Fibroblast of lung (primary cell): ENCODE results near the gene TRAF4. TPM values are rescaled to one million over a fixed set of nuclear protein-coding genes. Genes with fewer than 3 reads are reported as not detected.

Source experiments
- DNase-seq, 2 donors: peaks; one replicate each; pipeline versions ENCODE4 v3.0.0 to v3.0.0-alpha.2; 2010; ENCODE audit warnings: low read depth in 2 of 2
- H2AFZ ChIP-seq: 2 replicates; pipeline ENCODE4 v1.5.1; 2012; ENCODE audit warnings: low read length, control low read depth, inconsistent platforms
- H3K27ac ChIP-seq: 2 replicates; pipeline ENCODE4 v1.5.1; 2011; ENCODE audit warnings: low read length, control low read depth; ENCODE audit not compliant: insufficient read depth
- H3K27me3 ChIP-seq: 2 replicates; pipeline ENCODE4 v1.5.1; 2011; ENCODE audit warnings: mild to moderate bottlenecking, low read length; ENCODE audit not compliant: control insufficient read depth, insufficient read depth
- H3K36me3 ChIP-seq: 2 replicates; pipeline ENCODE4 v1.5.1; 2011; ENCODE audit warnings: low read length; ENCODE audit not compliant: control insufficient read depth, insufficient read depth
- H3K4me1 ChIP-seq: 2 replicates; pipeline ENCODE4 v1.5.1; 2011; ENCODE audit warnings: low read length; ENCODE audit not compliant: control insufficient read depth, insufficient read depth; ENCODE audit errors: extremely low read depth
- H3K4me2 ChIP-seq: 2 replicates; pipeline ENCODE4 v1.5.1; 2011; ENCODE audit warnings: low read length, control low read depth; ENCODE audit not compliant: insufficient read depth; ENCODE audit errors: extremely low read depth
- H3K4me3 ChIP-seq, 4 experiments: fragments of 200-600 bp in 1 of 4; sonication (generic) in 1 of 4; replicated peaks in 1 of 4; 2 replicates each; pipeline ENCODE4 v1.5.1; 2011 to 2016; ENCODE audit warnings: low read length in 4 of 4, low read depth in 3 of 4, mild to moderate bottlenecking in 3 of 4, control low read depth in 2 of 4, inconsistent platforms in 1 of 4, mixed read lengths in 1 of 4; ENCODE audit not compliant: insufficient read depth in 1 of 4; ENCODE audit errors: control extremely low read depth in 1 of 4
- H3K79me2 ChIP-seq: 2 replicates; pipeline ENCODE4 v1.5.1; 2012; ENCODE audit warnings: mild to moderate bottlenecking, low read length, inconsistent platforms; ENCODE audit not compliant: control insufficient read depth, insufficient read depth
- H3K9ac ChIP-seq: 2 replicates; pipeline ENCODE4 v1.5.1; 2011; ENCODE audit warnings: mild to moderate bottlenecking, low read length, control low read depth; ENCODE audit not compliant: insufficient read depth
- H3K9me3 ChIP-seq: 2 replicates; pipeline ENCODE4 v1.5.1; 2012; ENCODE audit warnings: low read depth, low read length; ENCODE audit not compliant: control insufficient read depth, insufficient read depth
- H4K20me1 ChIP-seq: 2 replicates; pipeline ENCODE4 v1.5.1; 2011; ENCODE audit warnings: low read length; ENCODE audit not compliant: control insufficient read depth, insufficient read depth; ENCODE audit errors: extremely low read depth
- EZH2 ChIP-seq: IDR thresholded peaks from 2 replicates; pipeline ENCODE4 v1.5.1; 2012; ENCODE audit warnings: low read length, control low read depth, mild to moderate bottlenecking; ENCODE audit errors: missing control alignments
- polyA plus RNA-seq, 2 donors: library from polyadenylated mRNA; depleted of rRNA in 1 of 2; stranded (reverse) in 1 of 2; unstranded in 1 of 2; fragments of >200 nt; gene quantifications; 2 replicates each; pipeline ENCODE4 v1.2.1, GENCODE V29; 2011 to 2012; ENCODE audit warnings: missing spikeins in 1 of 2
- total RNA-seq: library from RNA; depleted of rRNA; stranded (reverse); fragments of >200 nt; gene quantifications from 2 replicates; pipeline ENCODE4 v1.2.1, GENCODE V29; 2014
- TF ChIP-seq, protein P1 (sequence below), 2 donors: IDR thresholded peaks in 1 of 2; conservative IDR thresholded peaks in 1 of 2; 1 replicate in 1 of 2; 2 replicates in 1 of 2; pipeline ENCODE4 v1.5.1; 2011 to 2012; ENCODE audit warnings: low read length in 2 of 2, control low read depth in 1 of 2, inconsistent platforms in 1 of 2, low read depth in 1 of 2, mild to moderate bottlenecking in 1 of 2

Gene TRAF4
- total and polyA plus RNA-seq, 2 donors (not counting 1 experiment from before 2014, with no cell fraction given) = 17.5 to 28.7 TPM

GRCh38 chr17:28744104-28744971, 527 bp downstream of the TRAF4 start:
- H3K79me2 ChIP-seq = peaks cover 37% of the 10 kb centered on the region
- no peaks in the 10 kb centered on the region for H4K20me1 ChIP-seq
- H3K27ac ChIP-seq = peak overlapping the region; percentile 97
- no peaks in the 10 kb centered on the region for H3K27me3 ChIP-seq
- H3K4me2 ChIP-seq = peak overlapping the region; percentile 86
- no peaks in the 10 kb centered on the region for H3K9me3 ChIP-seq
- H3K4me3 ChIP-seq = peak overlapping the region; percentile 78 to 99 (median 96)
- peak; percentile 44 to 65 for DNase-seq
- peaks cover 21% of the 10 kb centered on the region for H3K36me3 ChIP-seq
- peak overlapping the region; percentile 94 for H3K9ac ChIP-seq
- TF ChIP-seq, protein P1, sequence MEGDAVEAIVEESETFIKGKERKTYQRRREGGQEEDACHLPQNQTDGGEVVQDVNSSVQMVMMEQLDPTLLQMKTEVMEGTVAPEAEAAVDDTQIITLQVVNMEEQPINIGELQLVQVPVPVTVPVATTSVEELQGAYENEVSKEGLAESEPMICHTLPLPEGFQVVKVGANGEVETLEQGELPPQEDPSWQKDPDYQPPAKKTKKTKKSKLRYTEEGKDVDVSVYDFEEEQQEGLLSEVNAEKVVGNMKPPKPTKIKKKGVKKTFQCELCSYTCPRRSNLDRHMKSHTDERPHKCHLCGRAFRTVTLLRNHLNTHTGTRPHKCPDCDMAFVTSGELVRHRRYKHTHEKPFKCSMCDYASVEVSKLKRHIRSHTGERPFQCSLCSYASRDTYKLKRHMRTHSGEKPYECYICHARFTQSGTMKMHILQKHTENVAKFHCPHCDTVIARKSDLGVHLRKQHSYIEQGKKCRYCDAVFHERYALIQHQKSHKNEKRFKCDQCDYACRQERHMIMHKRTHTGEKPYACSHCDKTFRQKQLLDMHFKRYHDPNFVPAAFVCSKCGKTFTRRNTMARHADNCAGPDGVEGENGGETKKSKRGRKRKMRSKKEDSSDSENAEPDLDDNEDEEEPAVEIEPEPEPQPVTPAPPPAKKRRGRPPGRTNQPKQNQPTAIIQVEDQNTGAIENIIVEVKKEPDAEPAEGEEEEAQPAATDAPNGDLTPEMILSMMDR (conservative IDR thresholded peaks at IDR 0.05 in 1 of 2, IDR thresholded peaks at IDR 0.05 in 1 of 2; ENCODE audit: low read depth in 1 of 2, low read length in 2 of 2) = no peak
- no peak for TF ChIP-seq EZH2
- H3K4me1 ChIP-seq = peaks cover 9% of the 10 kb centered on the region
- no peak overlapping the region for H2AFZ ChIP-seq

DNA sequence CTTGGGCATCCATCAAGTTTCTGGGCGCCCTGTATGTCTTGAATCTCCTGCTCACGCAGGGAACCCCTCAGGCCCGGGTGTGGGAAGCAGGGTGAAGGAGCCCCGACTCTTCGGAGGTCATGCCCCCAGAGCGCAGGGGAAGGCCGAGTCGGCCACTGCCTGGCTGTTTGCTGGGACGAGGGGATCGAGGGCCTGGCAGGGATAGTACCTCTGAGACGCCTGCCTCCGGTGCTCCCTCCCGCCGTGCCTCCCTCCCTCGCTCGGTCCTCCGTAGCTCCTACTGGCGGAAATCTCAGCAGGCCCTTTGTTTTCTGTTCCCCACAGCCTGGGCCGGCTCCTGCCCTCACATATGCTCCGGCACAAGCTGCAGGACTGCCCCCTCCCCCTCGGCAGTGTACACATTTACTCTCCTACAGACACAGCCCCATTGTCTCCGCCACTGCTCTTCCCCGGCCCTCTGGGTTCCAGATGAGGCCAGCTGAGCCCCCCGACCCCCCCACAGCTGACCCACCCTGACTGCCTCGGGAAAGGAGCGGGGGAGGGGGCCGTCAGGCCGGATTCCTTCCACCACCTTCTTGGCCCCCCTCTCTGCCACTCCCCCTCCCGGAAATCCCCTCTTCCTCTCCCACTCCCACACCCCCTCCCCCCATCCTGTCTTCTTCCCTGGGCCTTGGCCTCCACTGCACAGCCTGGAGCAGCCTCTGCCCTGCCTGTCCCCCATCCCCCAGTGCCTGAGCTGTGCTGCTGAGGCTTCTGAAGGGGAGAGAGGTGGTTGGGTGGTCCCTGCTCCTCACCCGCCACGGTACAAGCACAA, 1.4 kb downstream of the TRAF4 start:
- TF ChIP-seq, protein P1 (conservative IDR thresholded peaks at IDR 0.05 in 1 of 2, IDR thresholded peaks at IDR 0.05 in 1 of 2; ENCODE audit: low read depth in 1 of 2, low read length in 2 of 2) = no peak
- TF ChIP-seq EZH2 = no peak
- H3K9ac ChIP-seq = peak overlapping the region; percentile 94
- H3K9me3 ChIP-seq = no peaks in the 10 kb centered on the region
- no peaks in the 10 kb centered on the region for H4K20me1 ChIP-seq
- H3K36me3 ChIP-seq = peaks cover 23% of the 10 kb centered on the region
- peak overlapping the region; percentile 78 to 99 (median 96) for H3K4me3 ChIP-seq
- H2AFZ ChIP-seq = no peak overlapping the region
- H3K27ac ChIP-seq = peak overlapping the region; percentile 97
- peaks cover 9% of the 10 kb centered on the region for H3K4me1 ChIP-seq
- peak; percentile 51 for DNase-seq
- H3K79me2 ChIP-seq = peaks cover 37% of the 10 kb centered on the region
- H3K27me3 ChIP-seq = no peaks in the 10 kb centered on the region
- H3K4me2 ChIP-seq = peak overlapping the region; percentile 95
